HepG2 (cell line): ENCODE data around the gene SOX12. TPM values are rescaled to one million over a fixed set of nuclear protein-coding genes. Genes with fewer than 3 reads are reported as not detected.

Source experiments
- ARNT2 ChIP-seq: sonication (generic); formaldehyde crosslinking; IDR thresholded peaks from 2 replicates; pipeline ENCODE4 v1.8.0; 2022; ENCODE audit warnings: mild to moderate bottlenecking, low read depth, missing genetic modification reagents, moderate library complexity
- ATF5 ChIP-seq: sonication (generic); formaldehyde crosslinking; IDR thresholded peaks from 2 replicates; pipeline ENCODE4 v1.4.0; 2020; ENCODE audit warnings: mild to moderate bottlenecking, low read depth, missing genetic modification reagents
- BCL3 ChIP-seq: sonication (generic); formaldehyde crosslinking; IDR thresholded peaks from 2 replicates; pipeline ENCODE4 v1.5.1; 2020; ENCODE audit warnings: mild to moderate bottlenecking, missing genetic modification reagents, moderate library complexity
- CBX1 ChIP-seq: IDR thresholded peaks from one replicate; pipeline ENCODE4 v1.6.1; 2016; ENCODE audit warnings: antibody characterized with exemption, low read depth
- ETV5 ChIP-seq: IDR thresholded peaks from 2 replicates; pipeline ENCODE4 v1.6.1; 2018; ENCODE audit warnings: missing biosample characterization, missing genetic modification reagents, inconsistent platforms, borderline replicate concordance
- FOSL2 ChIP-seq: sonication (generic); formaldehyde crosslinking; IDR thresholded peaks from 2 replicates; pipeline ENCODE4 v1.4.0; 2020; ENCODE audit warnings: missing genetic modification reagents
- FOXK1 ChIP-seq: sonication (generic); formaldehyde crosslinking; IDR thresholded peaks from 2 replicates; pipeline ENCODE4 v1.4.0; 2020; ENCODE audit warnings: low read depth, missing genetic modification reagents, borderline replicate concordance
- KAT7 ChIP-seq: IDR thresholded peaks from 2 replicates; pipeline ENCODE4 v1.6.1; 2018; ENCODE audit warnings: borderline replicate concordance, missing compliant biosample characterization
- MLLT10 ChIP-seq: sonication (generic); formaldehyde crosslinking; IDR thresholded peaks from 2 replicates; pipeline ENCODE4 v1.4.0; 2020; ENCODE audit warnings: missing genetic modification reagents
- NFKBIZ ChIP-seq: IDR thresholded peaks from 2 replicates; pipeline ENCODE4 v1.6.1; 2018; ENCODE audit warnings: missing genetic modification reagents, missing compliant biosample characterization
- PAWR ChIP-seq: sonication (generic); formaldehyde crosslinking; IDR thresholded peaks from 2 replicates; pipeline ENCODE4 v1.4.0; 2020; ENCODE audit warnings: missing genetic modification reagents, mild to moderate bottlenecking, borderline replicate concordance
- PRDM15 ChIP-seq: sonication (generic); formaldehyde crosslinking; IDR thresholded peaks from 2 replicates; pipeline ENCODE4 v1.4.0; 2020; ENCODE audit warnings: missing genetic modification reagents
- SIX4 ChIP-seq: sonication (generic); formaldehyde crosslinking; IDR thresholded peaks from 2 replicates; pipeline ENCODE4 v1.4.0; 2020; ENCODE audit warnings: missing genetic modification reagents
- TGIF2 ChIP-seq: IDR thresholded peaks from 2 replicates; pipeline ENCODE4 v1.6.1; 2016; ENCODE audit warnings: control low read depth, missing compliant biosample characterization
- TSC22D2 ChIP-seq: sonication (generic); formaldehyde crosslinking; IDR thresholded peaks from 2 replicates; pipeline ENCODE4 v1.5.1; 2020; ENCODE audit warnings: missing genetic modification reagents, mild to moderate bottlenecking, borderline replicate concordance
- ZBTB26 ChIP-seq: IDR thresholded peaks from 2 replicates; pipeline ENCODE4 v1.6.1; 2016; ENCODE audit warnings: missing compliant biosample characterization, missing genetic modification reagents, borderline replicate concordance
- ZNF235 ChIP-seq: sonication (generic); formaldehyde crosslinking; IDR thresholded peaks from 2 replicates; pipeline ENCODE4 v1.8.1; 2023; ENCODE audit warnings: mild to moderate bottlenecking, missing genetic modification reagents, borderline replicate concordance
- ZNF276 ChIP-seq: sonication (generic); formaldehyde crosslinking; IDR thresholded peaks from 2 replicates; pipeline ENCODE4 v1.4.0; 2020; ENCODE audit warnings: mild to moderate bottlenecking, low read depth, missing genetic modification reagents
- ZNF282 ChIP-seq: fragments of 450-650 bp; IDR thresholded peaks from 2 replicates; pipeline ENCODE4 v1.6.1; 2018; ENCODE audit not compliant: partially characterized antibody
- ZNF749 ChIP-seq: sonication (generic); formaldehyde crosslinking; IDR thresholded peaks from 2 replicates; pipeline ENCODE4 v1.8.0; 2022; ENCODE audit warnings: mild to moderate bottlenecking, missing genetic modification reagents, moderate library complexity, borderline replicate concordance
- ZNF781 ChIP-seq: sonication (generic); formaldehyde crosslinking; IDR thresholded peaks from 2 replicates; pipeline ENCODE4 v1.5.1; 2020; ENCODE audit warnings: borderline replicate concordance, mild to moderate bottlenecking, missing genetic modification reagents; ENCODE audit errors: not compliant biosample characterization
- polyA plus RNA-seq, 8 experiments: library from polyadenylated mRNA; depleted of rRNA in 3 of 8; stranded (reverse) in 7 of 8; unstranded in 1 of 8; fragments of >200 nt; fragmentation: Illumina TruSeq in 4 of 8; extraction: Trizol in 4 of 8; gene quantifications; 2 replicates each; pipeline versions ENCODE4 v1.2.1 to v1.2.3, GENCODE V29; 2011 to 2016; ENCODE audit warnings: low read depth in 4 of 8, missing spikeins in 1 of 8, mixed read lengths in 1 of 8; ENCODE audit not compliant: insufficient read depth in 1 of 8
- total RNA-seq, 5 experiments: library from RNA; depleted of rRNA; stranded (reverse); fragments of >200 nt; fragmentation: Illumina TruSeq; extraction: Trizol; gene quantifications; 2 replicates each; pipeline ENCODE4 v1.2.3, GENCODE V29; 2016; ENCODE audit warnings: low read depth in 1 of 5

SOX12 gene
- total and polyA plus RNA-seq, 2 of the 13 experiments (the other 11 are each of a cell fraction or from before 2014, with no cell fraction given), result 10.0 to 18.7 TPM

- TF ChIP-seq ZBTB26 (CRISPR knock-in tag) (peak; percentile 69), ATF5 (CRISPR knock-in tag) (no peak), ZNF282 (no peak), KAT7 (CRISPR knock-in tag) (peak; percentile 93; the same call in 1 of the 2 replicates), ZNF781 (peak; percentile 18), BCL3 (no peak), ZNF749 (0 out of 2 replicates have a peak, but pooled peaks have one; percentile 5), FOXK1 (peak; percentile 65; the same call in 1 of the 2 replicates), TSC22D2 (CRISPR knock-in tag) (peak; percentile 30; the same call in 1 of the 2 replicates), ETV5 (CRISPR knock-in tag) (0 out of 2 replicates have a peak, but pooled peaks have one; percentile 20), CBX1 (peak; percentile 53), ARNT2 (no peak), PRDM15 (CRISPR knock-in tag) (no peak; the same call in 1 of the 2 replicates), SIX4 (CRISPR knock-in tag) (no peak), MLLT10 (CRISPR knock-in tag) (no peak), ZNF235 (CRISPR knock-in tag) (no peak; the same call in 1 of the 2 replicates), NFKBIZ (CRISPR knock-in tag) (no peak), FOSL2 (CRISPR knock-in tag) (peak; percentile 43; the same call in 1 of the 2 replicates), TGIF2 (CRISPR knock-in tag) (no peak), PAWR (CRISPR knock-in tag) (no peak), ZNF276 (no peak)
Measured at GRCh38 chr20:326645-327185, 1.4 kb downstream of the SOX12 start (continued).
